Ammon's horn (tissue), 1 donor: ENCODE results near the gene PTCD2.
"Not testable (repeated sequence)": the region's sequence is repeated elsewhere in the genome, so short reads cannot be mapped to it uniquely, and the experiment has no call there.

Experiments used
- DNase-seq: peaks from one replicate; pipeline ENCODE4 v3.0.0-alpha.2; 2016; ENCODE audit warnings: low spot score

Gene PTCD2

DNA sequence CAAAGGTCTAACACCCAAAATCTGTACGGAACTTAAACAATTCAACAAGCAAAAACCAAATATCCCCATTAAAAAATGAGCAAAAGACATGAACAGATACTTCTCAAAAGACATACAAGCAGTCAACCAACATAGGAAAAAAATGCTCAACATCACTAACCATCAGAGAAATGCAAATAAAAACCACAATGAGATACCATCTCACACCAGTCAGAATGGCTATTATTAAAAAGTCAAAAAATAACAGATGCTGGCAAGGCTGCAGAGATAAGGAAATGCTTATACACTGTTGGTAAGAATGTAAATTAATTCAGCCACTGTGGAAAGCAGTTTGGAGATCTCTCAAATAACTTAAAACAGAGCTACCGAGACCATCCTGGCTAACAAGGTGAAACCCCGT is 22.0 kb upstream of the PTCD2 start:
- not testable (repeated sequence) for DNase-seq

DNA sequence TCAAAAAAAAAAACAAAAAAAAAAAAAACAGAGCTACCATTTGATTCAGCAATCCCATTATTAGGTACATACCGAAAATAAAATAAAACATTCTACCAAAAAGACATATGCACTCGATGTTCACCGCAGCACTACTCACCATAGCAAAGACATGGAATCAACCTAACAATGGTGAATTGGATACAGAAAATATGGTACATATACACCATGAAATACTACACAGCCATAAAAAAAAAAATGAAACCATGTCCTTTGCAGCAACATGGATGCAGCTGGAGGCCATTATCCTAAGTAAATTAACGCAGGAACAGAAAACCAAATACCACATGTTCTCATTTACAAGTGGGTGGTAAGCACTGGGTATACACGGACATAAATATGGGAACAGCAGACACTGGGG is 21.5 kb upstream of the PTCD2 start:
- no peak for DNase-seq

DNA sequence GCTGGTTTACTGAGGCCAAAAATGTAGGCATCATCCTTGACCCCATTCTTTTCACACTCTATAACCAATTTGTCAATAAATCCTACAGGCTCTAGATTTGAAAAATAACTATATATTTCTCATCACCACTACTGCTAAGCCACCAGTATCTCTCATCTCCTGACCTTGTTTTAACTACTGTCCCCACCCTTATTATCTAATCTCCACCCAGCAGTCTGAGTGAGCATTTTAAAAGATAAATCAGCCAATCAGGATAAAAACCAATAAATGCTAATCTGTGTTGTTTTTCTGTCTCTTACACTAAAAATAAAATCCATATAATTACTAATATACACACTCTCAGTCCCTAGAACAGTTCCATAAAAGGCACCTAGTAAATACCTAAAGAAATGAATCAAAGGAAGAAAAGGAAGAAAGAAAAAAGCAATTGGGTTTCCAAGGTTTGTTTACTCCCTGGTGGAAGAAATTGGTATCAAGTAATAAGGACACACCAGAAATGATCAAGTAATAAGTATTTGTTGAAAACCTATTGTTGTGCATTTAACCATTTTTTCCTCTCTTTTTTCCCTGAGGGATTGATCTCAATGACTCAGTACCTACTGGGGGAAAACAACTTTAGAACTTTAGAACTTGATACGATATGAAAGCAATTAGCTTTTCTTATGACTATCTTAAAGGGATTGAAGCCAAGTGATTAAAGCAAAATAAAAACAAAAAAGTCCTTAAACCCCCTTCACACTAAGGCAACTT is 19.4 kb upstream of the PTCD2 start:
- no peak for DNase-seq

DNA sequence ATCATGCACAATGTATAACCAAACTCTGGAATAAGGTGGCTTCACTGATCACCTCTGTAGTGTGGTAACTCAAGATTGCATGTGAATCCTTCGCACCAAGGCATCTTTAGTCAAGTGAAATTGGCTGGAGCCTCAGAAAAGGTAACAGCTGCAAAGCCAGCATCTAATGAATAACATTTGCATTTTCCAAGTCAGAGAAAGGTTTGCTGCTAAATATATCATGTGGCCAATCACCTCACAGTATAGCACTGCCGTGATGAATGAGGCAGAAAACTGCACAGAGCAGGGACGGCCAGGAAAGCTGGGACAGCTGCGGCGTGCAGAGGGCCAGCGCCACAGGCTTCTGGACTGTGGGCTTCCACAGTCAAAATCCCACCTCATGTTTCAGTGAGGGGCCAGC is 18.6 kb upstream of the PTCD2 start:
- DNase-seq, result no peak

GRCh38 chr5:72302171-72302570 is 18.0 kb upstream of the PTCD2 start:
- no peak for DNase-seq

- no peak for DNase-seq
Measured at GRCh38 chr5:72305194-72306142, 14.7 kb upstream of the PTCD2 start.

DNA sequence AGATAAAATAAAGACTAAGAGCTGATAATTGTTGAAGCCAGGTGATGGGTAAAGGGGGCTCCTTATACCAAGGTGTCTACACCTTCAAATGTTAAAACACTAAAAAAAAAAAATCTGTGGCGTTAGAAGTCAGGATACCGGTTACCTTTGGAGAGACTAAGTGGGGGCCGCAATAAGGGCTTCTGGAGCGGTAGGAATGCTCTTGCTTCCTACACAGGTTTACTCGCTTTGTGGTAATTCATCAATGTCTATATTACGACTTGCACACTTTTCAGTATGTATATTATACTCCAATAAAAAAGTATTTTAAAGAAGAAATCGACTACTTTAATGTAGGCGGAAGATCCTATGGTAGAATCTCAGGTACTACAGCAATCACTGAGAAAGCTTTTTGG is 12.6 kb upstream of the PTCD2 start:
- DNase-seq, result no peak

DNA sequence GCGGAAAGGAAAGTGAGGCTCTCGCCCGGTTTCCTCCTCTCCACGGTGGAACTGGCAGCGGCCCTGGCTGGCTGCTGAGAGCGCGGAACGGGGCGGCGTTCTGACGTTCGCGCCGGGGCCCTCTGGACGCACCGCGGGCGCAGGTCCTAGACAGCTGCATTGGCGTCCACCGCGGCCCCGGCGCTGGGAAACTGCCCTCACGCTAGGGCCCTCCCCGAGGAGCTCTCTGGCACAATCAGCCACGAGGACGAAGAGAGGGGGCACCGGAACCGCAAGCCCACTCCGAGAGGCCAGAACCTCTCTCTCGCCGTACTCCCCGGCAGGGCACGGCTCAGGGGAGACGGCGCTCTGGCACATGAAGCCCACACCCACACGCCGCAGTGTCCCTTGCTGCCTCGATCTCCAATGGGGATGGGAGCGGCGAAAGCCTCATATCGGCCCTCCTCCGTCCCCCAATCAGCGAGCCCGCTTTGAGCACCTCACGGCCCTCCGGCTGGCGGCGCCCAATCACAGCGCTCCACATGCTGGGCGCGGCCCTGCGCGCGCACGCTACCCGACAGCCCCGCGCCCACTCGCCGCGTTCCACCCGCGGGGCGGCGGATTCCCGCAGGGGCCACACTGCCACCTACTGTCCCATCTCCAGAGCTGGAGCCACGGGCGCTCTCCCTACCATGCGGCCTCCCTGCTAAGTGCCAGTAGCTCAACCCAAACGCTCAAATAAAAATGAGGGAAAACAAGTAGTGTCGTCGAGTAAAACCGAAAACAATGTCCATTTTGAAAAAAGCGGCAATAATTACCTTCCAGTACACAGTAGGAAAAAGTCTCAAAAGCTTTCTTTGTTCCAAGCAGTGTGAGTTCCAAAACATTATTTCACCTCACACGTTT is 12.0 kb upstream of the PTCD2 start:
- DNase-seq, result peak; percentile 99

DNA sequence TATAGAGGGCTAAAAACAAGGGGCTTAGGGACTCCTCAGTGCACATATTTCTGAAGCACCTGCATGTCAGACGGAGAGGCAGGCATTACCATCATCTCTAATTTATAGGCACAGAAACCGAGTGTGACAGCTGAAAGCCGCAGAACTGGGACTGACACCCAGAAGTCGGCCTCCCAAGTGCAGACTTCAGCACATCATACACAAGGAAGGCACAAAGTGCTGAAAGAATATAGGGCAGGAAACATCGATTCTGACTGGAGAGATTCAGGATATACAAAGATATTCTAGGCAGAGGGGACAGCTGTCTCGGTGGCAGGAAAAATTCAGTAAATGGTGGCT is 11.4 kb upstream of the PTCD2 start:
- DNase-seq, result no peak

DNA sequence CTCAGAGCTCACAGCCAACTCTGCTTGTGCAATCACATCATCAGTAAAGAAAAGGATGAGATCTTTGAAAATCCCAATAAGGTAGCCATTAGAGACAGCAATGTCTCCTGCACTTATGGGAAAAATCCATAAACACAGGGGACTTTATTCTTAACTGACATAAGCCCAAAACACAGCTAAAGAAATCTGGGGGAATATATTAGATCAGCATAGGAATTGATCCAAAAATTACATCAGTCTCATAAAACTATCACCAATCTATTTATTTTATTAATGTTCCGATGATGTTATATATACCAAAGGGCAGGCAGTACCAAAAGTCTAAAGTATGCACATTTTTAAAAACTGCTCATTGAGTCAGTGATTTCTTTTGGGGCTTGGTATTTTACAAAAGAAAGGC is 7.0 kb upstream of the PTCD2 start:
- DNase-seq, result no peak

GRCh38 chr5:72314571-72315172 is 5.5 kb upstream of the PTCD2 start:
- DNase-seq, result no peak

DNA sequence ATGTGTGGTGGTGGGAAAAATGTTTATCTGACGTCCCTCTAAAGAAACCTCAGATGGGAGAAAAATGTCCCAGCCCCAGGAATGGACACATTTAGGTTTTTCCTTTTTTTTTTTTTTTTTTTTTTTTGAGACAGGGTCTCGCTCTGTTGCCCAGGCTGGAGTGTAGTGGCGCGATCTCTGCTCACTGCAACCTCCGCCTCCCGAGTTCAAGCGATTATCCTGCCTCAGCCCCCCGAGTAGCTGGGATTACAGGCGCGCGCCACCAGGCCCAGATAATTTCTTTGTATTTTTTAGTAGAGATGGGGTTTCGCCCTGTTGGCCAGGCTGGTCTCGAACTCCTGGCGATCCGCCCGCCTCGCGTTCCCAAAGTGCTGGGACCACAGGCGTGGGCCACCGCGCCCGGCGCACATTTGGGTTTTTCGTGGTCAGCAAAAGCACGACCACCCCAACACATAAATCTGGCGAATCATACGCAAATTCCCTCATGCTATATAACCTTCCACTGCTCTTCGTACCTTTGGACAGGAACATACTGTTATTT is 668 bp upstream of the PTCD2 start:
- not testable (repeated sequence) for DNase-seq

DNA sequence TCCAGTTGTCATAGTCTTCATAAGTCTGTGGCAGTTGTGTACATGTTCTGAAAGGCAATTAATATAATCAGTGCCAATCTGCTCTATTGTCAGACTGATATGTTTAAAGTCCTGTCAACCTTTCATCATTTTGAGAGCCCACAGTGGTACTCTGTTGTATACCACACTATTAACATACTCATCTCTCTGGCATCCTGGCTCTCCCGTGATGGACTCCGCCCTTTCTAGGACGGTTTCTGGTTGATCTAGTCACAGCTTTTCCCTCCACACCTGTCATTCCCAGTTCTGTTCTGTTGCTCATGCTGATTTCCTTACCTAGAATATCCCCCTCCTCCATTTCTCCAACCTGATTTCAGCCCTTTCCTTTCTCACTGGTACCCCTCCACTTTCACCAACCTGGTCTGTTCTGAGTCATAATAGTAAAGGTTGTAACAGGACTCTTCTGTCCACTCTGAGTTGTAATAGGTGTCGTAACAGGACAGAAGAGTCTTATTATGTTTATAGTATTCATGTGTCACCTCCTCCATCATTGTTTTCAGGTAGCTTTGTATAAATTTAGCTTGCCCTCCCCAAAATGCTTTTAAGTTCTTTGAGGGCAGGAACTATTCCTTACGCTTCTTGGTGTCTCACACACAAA is 4.1 kb downstream of the PTCD2 start:
- DNase-seq, result no peak

- no peak for DNase-seq
Measured at GRCh38 chr5:72325566-72326305, 5.6 kb downstream of the PTCD2 start.

DNA sequence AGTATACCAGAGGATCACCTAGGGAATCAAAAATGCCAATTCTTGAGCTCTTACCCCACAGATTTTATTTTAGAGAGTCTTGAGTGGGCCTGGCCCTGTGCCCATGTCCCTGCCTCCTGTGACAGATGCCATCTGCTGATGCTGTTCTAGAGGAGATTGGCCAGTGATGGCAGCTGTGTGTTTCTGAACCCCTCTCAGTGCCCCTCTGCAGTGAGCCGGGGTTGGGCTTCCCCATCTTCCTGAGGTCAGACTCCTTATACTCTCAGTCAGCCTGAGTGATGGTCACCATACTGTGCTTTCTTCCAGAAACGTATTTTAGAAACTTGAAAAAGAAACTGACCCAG is 6.1 kb downstream of the PTCD2 start:
- no peak for DNase-seq

- peak; percentile 88 for DNase-seq
Measured at GRCh38 chr5:72328172-72328571, 8.0 kb downstream of the PTCD2 start.

GRCh38 chr5:72330712-72331111 is 10.5 kb downstream of the PTCD2 start:
- DNase-seq, result no peak

DNA sequence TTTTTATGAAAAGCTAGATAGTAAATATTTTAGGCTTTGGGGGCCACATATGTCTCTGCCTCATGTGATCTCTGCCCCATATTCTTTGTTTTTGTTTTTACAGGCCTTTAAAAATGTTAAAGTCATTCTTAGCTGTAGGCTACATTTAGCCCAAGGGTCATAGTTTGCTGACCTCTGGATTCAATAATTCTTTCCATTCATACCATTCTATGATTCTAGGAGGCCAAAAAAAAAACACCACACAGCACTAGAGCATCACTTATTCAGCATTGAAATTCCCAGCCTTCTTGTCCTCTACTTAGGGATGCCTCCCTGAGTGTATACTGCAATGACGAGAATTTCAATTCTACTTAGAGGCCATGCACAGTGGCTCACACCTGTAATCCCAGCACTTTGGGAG is 17.0 kb downstream of the PTCD2 start:
- DNase-seq, result no peak

- DNase-seq, result no peak
Measured at GRCh38 chr5:72338689-72339209, 18.6 kb downstream of the PTCD2 start.

DNA sequence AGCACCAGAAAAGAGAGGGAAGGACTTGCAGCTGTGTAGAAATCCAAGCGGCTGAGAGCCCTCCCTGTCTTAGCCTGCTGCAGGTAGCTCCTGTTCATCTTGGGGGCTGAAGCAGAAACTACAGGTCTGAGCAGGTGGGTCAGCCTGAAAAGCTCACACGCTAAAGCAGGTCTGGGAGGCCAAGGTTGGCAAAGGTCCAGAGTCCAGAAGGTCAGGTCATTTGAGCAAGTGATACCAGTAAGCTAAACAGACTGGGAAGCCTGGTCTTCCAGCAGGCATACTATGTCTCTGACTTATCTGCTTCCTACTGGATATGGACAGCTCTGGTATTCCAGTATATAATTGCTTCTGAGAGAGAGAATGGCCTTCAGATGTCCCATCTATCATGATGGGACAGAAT is 26.2 kb downstream of the PTCD2 start:
- no peak for DNase-seq
